HG03520 (cell line): Measurements from ENCODE around the gene FXYD1.
"Not testable (repeated sequence)": the region's sequence is repeated elsewhere in the genome, so short reads cannot be mapped to it uniquely, and the experiment has no call there.

Experiments
- ATAC-seq: cut with Tn5 transposase; IDR thresholded peaks from one replicate; pipeline ENCODE4 v1.9.1; 2021; ENCODE audit warnings: mild to moderate bottlenecking, moderate library complexity; ENCODE audit not compliant: unreplicated experiment

Gene FXYD1

GRCh38 chr19:35141837-35142605 is 3.4 kb downstream of the FXYD1 start:
- no peak for ATAC-seq

- ATAC-seq = no peak
Observed at GRCh38 chr19:35142606-35143230, 4.1 kb downstream of the FXYD1 start.

DNA sequence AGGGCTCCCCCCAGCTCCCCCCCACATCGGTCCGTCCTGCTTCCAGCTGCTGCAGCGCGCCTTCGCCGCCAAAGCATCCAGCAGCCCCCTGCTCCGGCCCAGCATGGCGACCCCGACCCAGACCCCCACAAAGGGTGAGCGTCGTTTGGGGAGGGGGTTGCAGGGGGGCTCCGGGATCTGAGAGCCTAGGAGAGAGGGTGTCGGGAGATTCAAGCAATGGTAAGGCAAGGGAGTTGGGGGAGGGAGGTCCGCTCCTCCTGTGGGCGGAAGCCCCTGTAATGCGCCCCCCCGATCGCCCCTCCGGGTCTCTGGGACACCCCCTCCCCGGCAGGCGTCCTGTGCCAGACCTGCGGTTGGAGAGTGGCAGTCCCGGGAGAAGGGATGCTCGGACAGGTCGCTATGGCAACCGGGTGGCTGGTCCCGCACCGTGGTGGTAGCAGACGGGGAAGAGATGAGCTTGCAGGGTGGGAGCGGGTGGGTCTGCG is 4.6 kb downstream of the FXYD1 start, which contains the start of gene FXYD7:
TSS of gene FXYD7 (plus strand) at position 25 of the 485 bp plus-strand sequence. CDS start at position 104, 79 bp downstream.
- ATAC-seq = no peak

- ATAC-seq = no peak
Observed at GRCh38 chr19:35143818-35144217, 5.2 kb downstream of the FXYD1 start.

- ATAC-seq = no peak
Observed at GRCh38 chr19:35144259-35144599, 5.6 kb downstream of the FXYD1 start.

DNA sequence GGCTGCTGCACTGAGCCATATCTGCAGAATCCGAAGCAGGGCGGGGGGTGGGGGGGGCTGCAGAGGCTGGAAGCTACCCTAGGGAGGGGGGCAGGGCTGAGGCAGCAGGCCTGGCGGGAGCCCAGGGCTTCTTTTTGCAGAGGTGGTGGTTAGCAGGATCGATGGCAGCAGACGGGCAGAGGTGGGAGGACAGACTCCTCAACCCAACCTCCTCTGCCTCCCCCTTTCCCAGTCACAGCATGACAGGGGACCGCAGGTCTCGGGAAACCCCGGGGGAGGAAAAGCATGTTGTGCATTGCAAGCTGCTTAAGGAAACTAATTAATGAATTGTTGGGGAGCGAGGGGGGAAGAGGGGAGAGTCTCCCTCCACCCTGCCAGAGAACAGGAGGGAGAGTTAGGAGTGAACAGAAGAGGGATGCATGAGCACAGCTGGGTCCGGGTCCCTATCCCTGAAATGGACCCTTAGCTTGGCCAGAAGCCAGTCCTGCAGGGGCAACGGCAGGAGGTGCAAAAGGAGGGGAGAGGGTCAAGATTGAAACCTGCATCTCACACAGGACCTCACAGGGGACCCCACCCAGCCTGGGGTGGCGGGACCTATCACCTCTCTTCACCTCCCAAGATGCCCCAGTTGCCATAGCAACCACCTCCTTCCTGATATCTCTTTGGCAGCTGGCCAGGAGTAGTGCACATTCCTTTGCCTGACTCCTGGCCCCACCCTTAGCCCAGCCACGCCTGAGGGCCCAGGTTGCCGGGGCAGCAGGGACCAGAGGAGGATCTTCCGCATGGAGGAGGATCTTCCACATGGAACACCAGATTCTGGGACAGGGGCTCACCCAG is 6.2 kb downstream of the FXYD1 start:
- ATAC-seq = no peak

DNA sequence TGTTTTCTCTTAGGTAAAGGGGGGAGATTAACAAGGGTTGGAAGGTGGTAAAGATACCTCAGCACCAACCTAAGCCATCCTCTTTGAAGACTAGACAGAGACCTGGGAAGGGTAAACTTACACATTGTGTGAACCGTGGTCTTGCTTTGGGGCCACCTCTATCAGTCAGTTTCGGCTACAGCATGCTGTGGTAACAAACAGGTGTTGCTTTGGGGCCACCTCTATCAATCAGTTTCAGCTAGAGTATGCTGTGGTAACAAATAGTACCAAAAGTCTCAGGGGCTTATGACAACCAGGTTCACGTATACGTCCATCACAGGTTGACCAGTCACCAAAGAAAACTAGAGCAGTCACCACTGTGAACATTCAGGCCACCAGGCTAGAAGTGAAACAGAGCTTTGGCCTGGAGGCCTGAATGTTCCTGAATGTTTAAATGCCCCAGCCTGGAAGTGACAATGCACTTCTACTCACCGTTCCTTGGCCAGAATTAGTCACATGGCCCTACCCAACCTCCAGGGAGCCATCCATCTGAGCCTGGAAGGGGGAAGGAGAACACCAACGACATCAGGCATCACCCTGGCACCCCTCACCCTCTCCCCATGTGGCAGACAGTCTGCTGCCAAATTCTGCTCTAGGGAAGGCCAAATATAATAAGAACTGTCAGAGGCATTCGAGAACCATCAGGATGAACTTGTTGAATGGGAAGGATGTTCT is 8.3 kb downstream of the FXYD1 start:
- no peak for ATAC-seq

DNA sequence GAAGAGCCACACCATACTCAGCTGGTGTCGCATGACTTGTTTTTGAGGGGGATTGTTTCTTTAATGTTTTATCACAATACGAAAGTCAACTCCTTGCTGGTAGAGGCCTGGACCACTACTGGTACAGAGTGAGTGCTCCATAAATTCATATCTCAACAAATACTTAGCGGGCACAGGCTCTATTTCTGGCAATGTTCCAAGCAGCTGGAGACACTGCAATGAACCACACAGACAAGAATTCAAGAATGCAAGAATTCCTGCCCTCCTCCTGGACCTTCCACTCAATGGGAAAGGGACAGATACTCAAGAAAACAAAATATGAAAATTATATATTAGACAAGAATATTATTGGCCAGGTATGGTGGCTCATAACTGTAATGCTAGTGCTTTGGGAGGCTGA is 10.8 kb downstream of the FXYD1 start:
- ATAC-seq = no peak

DNA sequence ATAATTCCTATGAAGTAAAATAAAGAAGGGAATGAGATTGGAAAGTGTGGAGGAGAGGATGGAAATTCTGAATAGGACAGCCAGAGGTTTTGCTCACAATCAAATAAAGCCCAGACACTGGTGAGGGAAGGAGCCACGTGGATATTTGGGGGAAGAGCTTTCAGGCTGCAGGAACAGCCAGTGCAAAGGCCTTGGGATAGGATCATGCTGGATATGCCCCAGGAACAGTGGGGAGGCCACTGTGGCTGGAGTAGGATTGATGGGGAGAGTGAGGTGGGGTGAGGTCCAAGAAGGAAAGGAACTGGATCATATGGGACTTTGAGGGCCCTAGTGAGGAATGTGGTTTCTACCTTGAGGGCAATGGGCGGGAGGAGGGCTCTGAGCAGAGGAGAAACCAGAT is 11.8 kb downstream of the FXYD1 start:
- ATAC-seq = no peak

- no peak for ATAC-seq
Observed at GRCh38 chr19:35151273-35152065, 12.8 kb downstream of the FXYD1 start.

DNA sequence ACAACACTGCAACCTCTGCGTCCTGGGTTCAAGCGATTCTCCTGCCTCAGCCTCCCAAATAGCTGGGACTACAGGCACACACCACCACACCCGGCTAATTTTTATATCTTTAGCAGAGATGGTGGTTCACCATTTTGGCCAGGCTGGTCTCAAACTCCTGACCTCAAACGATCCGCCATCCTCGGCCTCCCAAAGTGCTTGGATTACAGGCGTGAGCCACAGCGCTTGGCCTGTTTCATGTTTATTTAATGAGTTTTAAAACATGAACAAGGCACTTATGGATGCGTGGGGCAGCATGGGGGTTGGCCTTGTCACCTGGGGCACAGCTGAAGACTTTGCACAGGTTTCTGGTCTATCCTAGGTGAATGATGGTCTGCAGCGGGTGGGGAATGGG is 14.5 kb downstream of the FXYD1 start:
- ATAC-seq = not testable (repeated sequence)

GRCh38 chr19:35153701-35154524 is 15.3 kb downstream of the FXYD1 start:
- ATAC-seq = no peak

GRCh38 chr19:35154525-35155406 is 16.1 kb downstream of the FXYD1 start, which contains the start of gene FXYD5:
TSS of gene FXYD5 (plus strand) at chr19:35154735. CDS start at chr19:35155551, 816 bp downstream.
- no peak for ATAC-seq

DNA sequence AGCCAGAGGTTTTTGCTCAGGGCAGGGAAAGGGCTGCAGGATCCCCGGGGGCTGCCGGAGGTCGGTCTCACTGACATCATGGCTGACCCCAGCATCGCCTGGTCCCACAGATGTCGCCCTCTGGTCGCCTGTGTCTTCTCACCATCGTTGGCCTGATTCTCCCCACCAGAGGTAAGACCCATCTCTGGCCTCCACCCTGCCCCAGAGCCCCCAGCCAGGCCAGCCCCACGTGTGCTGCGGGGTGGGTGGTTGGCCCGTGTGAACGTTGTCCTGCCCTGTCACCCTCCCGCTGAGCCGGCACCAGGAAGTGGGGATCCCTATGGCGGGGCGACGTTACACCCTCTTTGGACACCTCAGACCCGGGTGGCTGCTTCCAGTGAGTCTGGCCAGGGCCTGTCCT is 16.8 kb downstream of the FXYD1 start:
- ATAC-seq = no peak

DNA sequence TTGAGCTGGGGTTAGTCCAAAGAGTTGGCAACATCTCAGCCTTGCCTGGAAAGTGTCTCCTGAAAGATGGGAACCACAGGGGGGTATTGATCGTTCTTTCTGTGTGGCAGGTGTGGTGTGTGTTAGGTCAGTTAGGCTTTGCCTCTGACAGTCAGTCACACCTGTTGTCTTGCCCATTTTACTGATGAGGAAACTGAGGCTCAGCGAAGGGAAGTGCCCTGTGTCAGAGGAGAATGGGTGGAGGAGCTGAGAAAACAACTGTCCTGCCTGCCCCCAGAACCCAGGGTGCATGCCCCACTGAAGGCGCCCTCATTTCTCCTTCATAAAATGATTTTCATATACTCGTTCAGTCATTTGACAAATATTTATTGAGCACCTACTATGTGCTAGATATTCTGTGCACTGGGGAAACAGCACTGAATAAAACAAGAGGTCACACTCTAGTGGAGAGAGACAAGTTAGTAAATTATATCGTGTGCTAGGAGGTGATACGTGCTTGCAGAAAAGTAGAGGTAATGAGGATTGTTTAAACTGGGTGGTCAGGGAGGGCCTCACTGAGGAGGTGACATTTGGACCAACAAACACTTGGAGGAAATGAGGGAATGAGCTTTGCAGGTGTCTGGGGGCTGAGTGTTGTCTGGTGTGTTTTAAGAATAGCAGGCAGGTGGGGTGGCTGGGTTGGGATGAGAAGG is 17.5 kb downstream of the FXYD1 start:
- no peak for ATAC-seq

DNA sequence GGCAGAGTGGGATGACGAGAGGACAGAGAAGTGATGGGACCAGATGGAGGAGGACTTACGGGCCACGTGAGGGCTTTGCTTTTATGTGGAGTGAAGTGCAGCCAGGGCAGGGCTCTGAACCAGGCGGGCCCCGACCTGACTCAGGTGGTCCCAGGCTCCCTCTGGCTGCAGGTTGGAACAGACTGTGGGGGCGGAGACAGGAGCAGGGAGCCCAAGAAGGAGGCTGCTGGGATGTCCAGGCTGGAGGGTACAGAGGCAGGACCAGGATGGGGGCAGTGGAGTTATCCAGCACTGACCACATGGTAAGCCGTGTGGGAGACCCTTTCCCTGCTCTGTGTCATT is 18.0 kb downstream of the FXYD1 start:
- ATAC-seq = no peak

DNA sequence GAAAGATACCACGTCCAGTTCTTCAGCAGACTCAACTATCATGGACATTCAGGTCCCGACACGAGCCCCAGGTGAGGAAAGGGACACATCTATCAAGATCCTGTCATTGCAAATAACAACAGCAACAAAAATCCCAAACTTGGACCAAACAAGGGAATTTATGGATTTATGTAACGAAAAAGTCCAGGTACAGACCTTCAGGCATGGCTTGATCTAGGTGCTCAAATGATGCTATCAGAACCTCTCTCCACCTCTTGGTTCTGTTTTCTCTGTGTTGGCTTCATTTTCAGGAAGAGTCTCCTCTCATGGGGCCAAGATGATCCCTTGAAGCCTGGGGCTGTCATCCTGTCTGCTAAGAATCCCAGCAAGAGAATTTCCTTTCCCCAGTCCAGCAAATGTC is 18.8 kb downstream of the FXYD1 start:
- ATAC-seq = no peak

- no peak for ATAC-seq
Observed at GRCh38 chr19:35159606-35160005, 21.0 kb downstream of the FXYD1 start.
